Measurements from ENCODE around the gene KIF16B.
A peak's percentile ranks its signal among the peaks of the same experiment; 100 is the strongest.
"Not testable (repeated sequence)": the region's sequence is repeated elsewhere in the genome, so short reads cannot be mapped to it uniquely, and the experiment has no call there.

The KIF16B gene

GRCh38 chr20:16573001-16573965, at the start of gene KIF16B:
TSS of gene KIF16B (minus strand) at chr20:16573448. CDS start at chr20:16573275, 173 bp downstream.
- DNase-seq: peak; percentile 80

GRCh38 chr20:16622501-16622900, 49.3 kb upstream of the KIF16B start:
- DNase-seq: no peak

- DNase-seq: no peak
Observed at GRCh38 chr20:16621435-16622141, 48.3 kb upstream of the KIF16B start.

- DNase-seq: no peak
Observed at GRCh38 chr20:16620961-16621360, 47.7 kb upstream of the KIF16B start.

GRCh38 chr20:16619953-16620352, 46.7 kb upstream of the KIF16B start:
- DNase-seq: no peak

- DNase-seq: no peak
Observed at GRCh38 chr20:16617056-16617455, 43.8 kb upstream of the KIF16B start.

- DNase-seq: no peak
Observed at GRCh38 chr20:16616317-16616716, 43.1 kb upstream of the KIF16B start.

GRCh38 chr20:16615199-16615598, 42.0 kb upstream of the KIF16B start:
- no peak for DNase-seq

- no peak for DNase-seq
Observed at GRCh38 chr20:16613954-16614353, 40.7 kb upstream of the KIF16B start.

- DNase-seq: no peak
Observed at GRCh38 chr20:16612706-16613105, 39.5 kb upstream of the KIF16B start.

- no peak for DNase-seq
Observed at GRCh38 chr20:16611817-16612216, 38.6 kb upstream of the KIF16B start.

- DNase-seq: no peak
Observed at GRCh38 chr20:16609066-16609465, 35.8 kb upstream of the KIF16B start.

GRCh38 chr20:16608277-16608650, 35.0 kb upstream of the KIF16B start:
- no peak for DNase-seq

- no peak for DNase-seq
Observed at GRCh38 chr20:16607364-16608276, 34.4 kb upstream of the KIF16B start.

- no peak for DNase-seq
Observed at GRCh38 chr20:16606468-16607070, 33.3 kb upstream of the KIF16B start.

- no peak for DNase-seq
Observed at GRCh38 chr20:16601047-16601446, 27.8 kb upstream of the KIF16B start.

- DNase-seq: no peak
Observed at GRCh38 chr20:16599257-16599656, 26.0 kb upstream of the KIF16B start.

- no peak for DNase-seq
Observed at GRCh38 chr20:16596991-16597390, 23.7 kb upstream of the KIF16B start.

- DNase-seq: not testable (repeated sequence)
Observed at GRCh38 chr20:16596404-16596803, 23.2 kb upstream of the KIF16B start.

- DNase-seq: no peak
Observed at GRCh38 chr20:16595376-16595775, 22.1 kb upstream of the KIF16B start.

GRCh38 chr20:16590041-16590633, 16.9 kb upstream of the KIF16B start:
- no peak for DNase-seq

GRCh38 chr20:16589623-16590022, 16.4 kb upstream of the KIF16B start:
- no peak for DNase-seq
